Measurements from ENCODE around the gene ENPP6.
"Not testable (repeated sequence)": the region's sequence is repeated elsewhere in the genome, so short reads cannot be mapped to it uniquely, and the experiment has no call there.

ENPP6 gene

GRCh38 chr4:184051262-184051661 is 166.4 kb downstream of the ENPP6 start:
- not testable (repeated sequence) for DNase-seq

- DNase-seq, result no peak
These were observed 171.5 kb downstream of the ENPP6 start for GRCh38 chr4:184046148-184046547.

GRCh38 chr4:184041156-184041555 is 176.5 kb downstream of the ENPP6 start:
- no peak for DNase-seq

GRCh38 chr4:184039963-184040383 is 177.7 kb downstream of the ENPP6 start:
- no peak for DNase-seq

Measured in NCI-H1694 (cell line).